Upper lobe of right lung (tissue), 1 donor: ENCODE measurements around the gene PURA. TPM values are rescaled to one million over a fixed set of nuclear protein-coding genes. Genes with fewer than 3 reads are reported as not detected.

Source experiments
- ATAC-seq: fragments of 200-7000 bp; cut with Tn5 transposase; one replicate; pipeline ENCODE4 v1.9.1; 2020; ENCODE audit warnings: mild to moderate bottlenecking, moderate library complexity
- DNase-seq: peaks from one replicate; pipeline ENCODE4 v3.0.0-alpha.2; 2020
- H3K27ac ChIP-seq: fragments of 200-600 bp; one replicate; pipeline ENCODE4 v1.8.0; 2022
- H3K27me3 ChIP-seq: fragments of 200-600 bp; one replicate; pipeline ENCODE4 v1.8.0; 2022; ENCODE audit warnings: mild to moderate bottlenecking
- H3K36me3 ChIP-seq: fragments of 200-600 bp; one replicate; pipeline ENCODE4 v1.8.0; 2022
- H3K4me1 ChIP-seq: fragments of 200-600 bp; one replicate; pipeline ENCODE4 v1.8.0; 2022
- H3K4me3 ChIP-seq: fragments of 200-600 bp; one replicate; pipeline ENCODE4 v1.8.0; 2022; ENCODE audit warnings: mild to moderate bottlenecking
- H3K9me3 ChIP-seq: fragments of 200-600 bp; one replicate; pipeline ENCODE4 v1.8.0; 2022
- intact Hi-C: fragments of 100-400 bp; cut with DNase I; formaldehyde crosslinking; loops from one replicate; pipeline ENCODE4 v1.11.0; 2022
- total RNA-seq: library from RNA; stranded (reverse); fragmentation: NEBNext Ultra II Directional; extraction: Animal tissue kit (Norgen Biotek cat#: 25700); gene quantifications from one replicate; pipeline ENCODE4 v1.2.1, GENCODE V29; 2021
- TF ChIP-seq, protein P1 (sequence below): fragments of 200-600 bp; IDR thresholded peaks from one replicate; pipeline ENCODE4 v1.8.0; 2022; ENCODE audit warnings: antibody characterized with exemption
- donor health status: DM: no; HTN: yes; CAD: no; lungs with severe emphysema.

The PURA gene
- total RNA-seq, 1 donor from 2014 or later = 31.5 TPM

- Histone ChIP-seq H3K36me3 (no peaks in the 10 kb centered on the region), H3K27me3 (peaks cover 5% of the 10 kb centered on the region), H3K4me3 (no peak overlapping the region), H3K9me3 (no peaks in the 10 kb centered on the region), H3K27ac (no peak overlapping the region), H3K4me1 (no peaks in the 10 kb centered on the region)
- intact Hi-C loops = loop anchor here (5.0 kb wide), 1 partner anchor 81 kb away; no protein-coding TSS in a partner anchor
- no peak for DNase-seq
- TF ChIP-seq, protein P1, sequence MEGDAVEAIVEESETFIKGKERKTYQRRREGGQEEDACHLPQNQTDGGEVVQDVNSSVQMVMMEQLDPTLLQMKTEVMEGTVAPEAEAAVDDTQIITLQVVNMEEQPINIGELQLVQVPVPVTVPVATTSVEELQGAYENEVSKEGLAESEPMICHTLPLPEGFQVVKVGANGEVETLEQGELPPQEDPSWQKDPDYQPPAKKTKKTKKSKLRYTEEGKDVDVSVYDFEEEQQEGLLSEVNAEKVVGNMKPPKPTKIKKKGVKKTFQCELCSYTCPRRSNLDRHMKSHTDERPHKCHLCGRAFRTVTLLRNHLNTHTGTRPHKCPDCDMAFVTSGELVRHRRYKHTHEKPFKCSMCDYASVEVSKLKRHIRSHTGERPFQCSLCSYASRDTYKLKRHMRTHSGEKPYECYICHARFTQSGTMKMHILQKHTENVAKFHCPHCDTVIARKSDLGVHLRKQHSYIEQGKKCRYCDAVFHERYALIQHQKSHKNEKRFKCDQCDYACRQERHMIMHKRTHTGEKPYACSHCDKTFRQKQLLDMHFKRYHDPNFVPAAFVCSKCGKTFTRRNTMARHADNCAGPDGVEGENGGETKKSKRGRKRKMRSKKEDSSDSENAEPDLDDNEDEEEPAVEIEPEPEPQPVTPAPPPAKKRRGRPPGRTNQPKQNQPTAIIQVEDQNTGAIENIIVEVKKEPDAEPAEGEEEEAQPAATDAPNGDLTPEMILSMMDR = no peak
- ATAC-seq = no peak
Observed at GRCh38 chr5:140076788-140077187, 37.1 kb upstream of the PURA start.

- intact Hi-C loops = no loop called here
- Histone ChIP-seq H3K27ac (no peak overlapping the region), H3K27me3 (no peaks in the 10 kb centered on the region)
Observed at GRCh38 chr5:140083120-140083519, 30.8 kb upstream of the PURA start.

DNA sequence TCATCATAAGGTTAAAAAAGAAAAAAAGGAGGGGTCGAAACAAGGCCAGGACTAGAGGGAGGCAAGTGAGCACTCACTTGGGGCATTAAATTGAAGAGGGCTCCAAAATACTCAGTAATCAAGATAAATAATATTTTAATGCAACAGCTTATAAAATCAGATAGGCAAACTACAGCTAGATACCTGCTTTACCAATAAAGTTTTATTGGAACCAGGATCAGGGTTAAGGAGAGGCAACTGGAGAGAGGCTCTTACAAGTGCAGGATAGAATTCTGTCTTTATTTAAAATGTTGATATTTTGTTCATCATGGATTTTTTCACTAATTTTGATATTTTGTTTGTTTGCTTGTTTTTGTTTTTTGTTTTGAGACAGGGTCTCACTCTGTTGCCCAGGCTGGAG lies 30.3 kb upstream of the PURA start:
- no peak for DNase-seq
- ATAC-seq = no peak

More at GRCh38 chr5:140083120-140083519, 30.8 kb upstream of the PURA start:
- ATAC-seq (no peak), DNase-seq (no peak)
- Histone ChIP-seq H3K4me3 (no peak overlapping the region), H3K4me1 (no peaks in the 10 kb centered on the region), H3K36me3 (no peaks in the 10 kb centered on the region), H3K9me3 (no peaks in the 10 kb centered on the region)
- TF ChIP-seq, protein P1 = no peak

GRCh38 chr5:140084541-140084940 lies 29.4 kb upstream of the PURA start:
- H3K36me3 ChIP-seq = no peaks in the 10 kb centered on the region
- H3K27ac ChIP-seq = no peak overlapping the region
- H3K4me3 ChIP-seq = no peak overlapping the region
- TF ChIP-seq, protein P1 = no peak
- no peaks in the 10 kb centered on the region for H3K9me3 ChIP-seq
- ATAC-seq (peak; percentile 81), DNase-seq (no peak)
- no peaks in the 10 kb centered on the region for H3K27me3 ChIP-seq
- intact Hi-C loops = no loop called here
- H3K4me1 ChIP-seq = no peaks in the 10 kb centered on the region

More for the DNA sequence above, 30.3 kb upstream of the PURA start:
- Histone ChIP-seq H3K27me3 (no peaks in the 10 kb centered on the region), H3K27ac (no peak overlapping the region), H3K4me3 (no peak overlapping the region), H3K4me1 (no peaks in the 10 kb centered on the region), H3K9me3 (no peaks in the 10 kb centered on the region), H3K36me3 (no peaks in the 10 kb centered on the region)
- TF ChIP-seq, protein P1 = no peak
- intact Hi-C loops = no loop called here

GRCh38 chr5:140090251-140090650 lies 23.7 kb upstream of the PURA start:
- no peak overlapping the region for H3K27ac ChIP-seq
- ATAC-seq (no peak), DNase-seq (no peak)
- no peaks in the 10 kb centered on the region for H3K36me3 ChIP-seq
- H3K4me3 ChIP-seq = no peak overlapping the region
- H3K27me3 ChIP-seq = no peaks in the 10 kb centered on the region
- peaks cover 8% of the 10 kb centered on the region for H3K9me3 ChIP-seq
- H3K4me1 ChIP-seq = no peaks in the 10 kb centered on the region
- intact Hi-C loops = no loop called here
- TF ChIP-seq, protein P1 = no peak

GRCh38 chr5:140093179-140093578 lies 20.7 kb upstream of the PURA start:
- Histone ChIP-seq H3K27ac (no peak overlapping the region), H3K36me3 (no peaks in the 10 kb centered on the region), H3K4me1 (no peaks in the 10 kb centered on the region), H3K4me3 (no peak overlapping the region), H3K27me3 (no peaks in the 10 kb centered on the region), H3K9me3 (peaks cover 8% of the 10 kb centered on the region)
- DNase-seq (no peak), ATAC-seq (no peak)
- intact Hi-C loops = no loop called here
- TF ChIP-seq, protein P1 = no peak
